ENCODE results near the gene RCSD1. TPM values are rescaled to one million over a fixed set of nuclear protein-coding genes. Genes with fewer than 3 reads are reported as not detected.
A peak's percentile ranks its signal among the peaks of the same experiment; 100 is the strongest.
"Not testable (repeated sequence)": the region's sequence is repeated elsewhere in the genome, so short reads cannot be mapped to it uniquely, and the experiment has no call there.

RCSD1 gene
- total and polyA plus RNA-seq, 7 donors: 3.9 to 34.2 (median 13.7) TPM

GRCh38 chr1:167734841-167735240 lies 104.8 kb downstream of the RCSD1 start:
- H3K27me3 ChIP-seq (ENCODE audit: insufficient read depth in 3 of 3, low read length in 2 of 3): no peaks in the 10 kb centered on the region
- no peak overlapping the region for H3K27ac ChIP-seq
- DNase-seq (no peak), ATAC-seq (no peak)
- H3K4me3 ChIP-seq: no peak overlapping the region
- no peak for TF ChIP-seq CTCF (IDR thresholded peaks at IDR 0.05)
- WGBS, 3 donors: 92 to 97% (median 96%) methylated on average over 1 of the region's 1 CpG
- intact Hi-C loops (cut with DNase I): no loop called here
- no peaks in the 10 kb centered on the region for H3K9me3 ChIP-seq
- peaks cover 3% of the 10 kb centered on the region for H3K4me1 ChIP-seq
- peaks cover 0 to 8% of the 10 kb centered on the region in 2 donors for H3K36me3 ChIP-seq (ENCODE audit: insufficient read depth in 1 of 2, low read depth in 1 of 2)

- intact Hi-C loops (cut with DNase I): no loop called here
- H3K36me3 ChIP-seq (ENCODE audit: insufficient read depth in 1 of 2, low read depth in 1 of 2): no peaks in the 10 kb centered on the region
- peaks cover 3% of the 10 kb centered on the region for H3K4me1 ChIP-seq
- no peak for TF ChIP-seq CTCF (IDR thresholded peaks at IDR 0.05)
- no peak for DNase-seq
- no peak for ATAC-seq
- 84 to 89% (median 85%) methylated on average over 4 of the region's 4 CpGs for WGBS, 3 donors
- no peaks in the 10 kb centered on the region for H3K27me3 ChIP-seq (ENCODE audit: insufficient read depth in 3 of 3, low read length in 2 of 3)
- no peak overlapping the region for H3K27ac ChIP-seq
- no peaks in the 10 kb centered on the region for H3K9me3 ChIP-seq
- no peak overlapping the region for H3K4me3 ChIP-seq
Measured at GRCh38 chr1:167737169-167737568, 107.1 kb downstream of the RCSD1 start.

- H3K4me3 ChIP-seq: no peak overlapping the region
- H3K36me3 ChIP-seq (ENCODE audit: insufficient read depth in 1 of 2, low read depth in 1 of 2): no peaks in the 10 kb centered on the region
- H3K9me3 ChIP-seq: no peaks in the 10 kb centered on the region
- WGBS, 3 donors: 84 to 99% (median 98%) methylated on average over 8 of the region's 8 CpGs
- no peak for DNase-seq
- TF ChIP-seq CTCF (IDR thresholded peaks at IDR 0.05): no peak
- ATAC-seq: no peak
- H3K27ac ChIP-seq: no peak overlapping the region
- peaks cover 8% of the 10 kb centered on the region for H3K4me1 ChIP-seq
- intact Hi-C loops (cut with DNase I): no loop called here
- H3K27me3 ChIP-seq (ENCODE audit: insufficient read depth in 3 of 3, low read length in 2 of 3): no peaks in the 10 kb centered on the region
Measured at GRCh38 chr1:167738158-167738557, 108.1 kb downstream of the RCSD1 start.

GRCh38 chr1:167739752-167740151 lies 109.7 kb downstream of the RCSD1 start:
- intact Hi-C loops (cut with DNase I): no loop called here
- Histone ChIP-seq H3K4me3 (no peak overlapping the region), H3K4me1 (peaks cover 8% of the 10 kb centered on the region), H3K27ac (no peak overlapping the region), H3K36me3 (ENCODE audit: insufficient read depth in 1 of 2, low read depth in 1 of 2) (no peaks in the 10 kb centered on the region), H3K27me3 (ENCODE audit: insufficient read depth in 3 of 3, low read length in 2 of 3) (no peaks in the 10 kb centered on the region), H3K9me3 (no peaks in the 10 kb centered on the region)
- DNase-seq: no peak
- ATAC-seq: no peak
- WGBS, 3 donors: 66 to 77% (median 69%) methylated on average over 3 of the region's 3 CpGs
- TF ChIP-seq CTCF (IDR thresholded peaks at IDR 0.05): no peak

- H3K36me3 ChIP-seq (ENCODE audit: insufficient read depth in 1 of 2, low read depth in 1 of 2); H3K9me3 ChIP-seq; H3K27me3 ChIP-seq (ENCODE audit: insufficient read depth in 3 of 3, low read length in 2 of 3); intact Hi-C loops (cut with DNase I); H3K4me3 ChIP-seq; H3K27ac ChIP-seq; H3K4me1 ChIP-seq; DNase-seq: not testable (repeated sequence)
- ATAC-seq: peak in 2 of 4 donors; percentile 27 to 53
- 44 to 76% (median 59%) methylated on average over 7 of the region's 7 CpGs for WGBS, 3 donors
Measured at GRCh38 chr1:167741103-167741502, 111.1 kb downstream of the RCSD1 start.

GRCh38 chr1:167742392-167743057 lies 112.5 kb downstream of the RCSD1 start:
- H3K4me3 ChIP-seq; H3K27me3 ChIP-seq (ENCODE audit: insufficient read depth in 3 of 3, low read length in 2 of 3); ATAC-seq; H3K36me3 ChIP-seq (ENCODE audit: insufficient read depth in 1 of 2, low read depth in 1 of 2); H3K4me1 ChIP-seq; H3K9me3 ChIP-seq; DNase-seq; intact Hi-C loops (cut with DNase I); H3K27ac ChIP-seq: not testable (repeated sequence)
- WGBS, 3 donors: 94 to 97% (median 95%) methylated on average over 1 of the region's 1 CpG
